Measurements from ENCODE around the gene RAB11FIP4. TPM values are rescaled to one million over a fixed set of nuclear protein-coding genes. Genes with fewer than 3 reads are reported as not detected.
"Not testable (repeated sequence)": the region's sequence is repeated elsewhere in the genome, so short reads cannot be mapped to it uniquely, and the experiment has no call there.

Gene RAB11FIP4
- total RNA-seq, 1 experiment from 2014 or later = 5.3 TPM

DNA sequence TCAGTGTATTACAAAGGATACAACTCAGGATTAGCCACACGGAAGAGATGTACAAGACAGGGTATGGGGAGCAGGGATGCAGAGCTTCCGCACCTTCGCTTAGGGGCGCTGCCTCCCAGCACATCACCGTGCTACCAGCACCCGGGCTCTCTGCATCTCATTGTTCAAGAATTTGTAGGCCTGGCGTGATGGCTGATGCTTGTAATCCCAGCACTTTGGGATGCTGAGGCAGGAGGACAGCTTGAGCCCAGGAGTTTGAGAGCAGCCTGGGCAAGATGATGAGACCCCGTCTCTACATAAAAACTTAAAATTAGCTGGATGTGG, 43.2 kb downstream of the RAB11FIP4 start:
- no peak for DNase-seq
- H3K36me3 ChIP-seq = no peaks in the 10 kb centered on the region
- no peaks in the 10 kb centered on the region for H3K27me3 ChIP-seq
- no peak overlapping the region for H3K4me3 ChIP-seq
- no peaks in the 10 kb centered on the region for H3K9me3 ChIP-seq

DNA sequence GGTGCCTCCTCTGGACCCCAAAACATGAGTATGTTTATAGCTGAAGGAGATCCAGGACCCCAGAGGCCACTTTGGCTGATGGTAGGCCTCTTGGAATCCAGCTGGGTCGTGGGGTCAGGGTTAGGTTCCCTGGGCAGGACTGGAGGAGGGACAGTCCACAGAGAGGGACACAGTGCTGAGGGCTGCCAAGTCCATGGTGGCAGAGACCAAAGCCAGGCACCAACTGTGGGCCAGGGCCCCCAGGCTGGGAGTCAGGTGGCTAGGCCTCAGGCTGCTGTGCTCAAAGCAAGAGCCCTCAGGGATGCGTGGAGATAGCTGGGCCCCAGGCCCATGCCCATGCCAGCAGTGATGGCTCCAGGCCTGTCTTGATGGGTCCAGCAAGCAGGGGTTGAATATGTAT, 44.1 kb downstream of the RAB11FIP4 start:
- Histone ChIP-seq H3K4me3 (no peak overlapping the region), H3K27me3 (no peaks in the 10 kb centered on the region), H3K9me3 (no peaks in the 10 kb centered on the region), H3K36me3 (no peaks in the 10 kb centered on the region)
- DNase-seq = no peak

GRCh38 chr17:31437720-31438400, 46.4 kb downstream of the RAB11FIP4 start:
- no peaks in the 10 kb centered on the region for H3K27me3 ChIP-seq
- no peak overlapping the region for H3K4me3 ChIP-seq
- H3K36me3 ChIP-seq = no peaks in the 10 kb centered on the region
- DNase-seq = no peak
- no peaks in the 10 kb centered on the region for H3K9me3 ChIP-seq

DNA sequence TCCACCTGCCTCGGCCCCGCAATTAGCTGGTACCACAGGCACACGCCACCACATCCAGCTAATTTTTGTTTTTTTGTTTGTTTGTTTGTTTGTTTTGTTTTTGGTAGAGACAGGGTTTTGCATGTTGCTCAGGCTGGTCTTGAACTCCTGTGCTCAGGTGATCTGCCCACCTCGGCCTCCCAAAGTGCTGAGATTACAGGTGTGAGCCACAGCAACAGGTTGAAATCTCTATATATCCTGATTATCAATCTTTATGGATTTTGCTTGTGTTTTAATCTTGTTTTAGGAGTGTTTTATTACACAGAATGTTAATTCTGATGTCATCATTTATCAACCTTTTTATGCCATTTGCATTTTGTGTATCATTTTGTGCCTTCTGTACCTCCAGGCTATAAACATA, 48.2 kb downstream of the RAB11FIP4 start:
- no peaks in the 10 kb centered on the region for H3K27me3 ChIP-seq
- H3K9me3 ChIP-seq = no peaks in the 10 kb centered on the region
- no peaks in the 10 kb centered on the region for H3K36me3 ChIP-seq
- no peak for DNase-seq
- H3K4me3 ChIP-seq = no peak overlapping the region

DNA sequence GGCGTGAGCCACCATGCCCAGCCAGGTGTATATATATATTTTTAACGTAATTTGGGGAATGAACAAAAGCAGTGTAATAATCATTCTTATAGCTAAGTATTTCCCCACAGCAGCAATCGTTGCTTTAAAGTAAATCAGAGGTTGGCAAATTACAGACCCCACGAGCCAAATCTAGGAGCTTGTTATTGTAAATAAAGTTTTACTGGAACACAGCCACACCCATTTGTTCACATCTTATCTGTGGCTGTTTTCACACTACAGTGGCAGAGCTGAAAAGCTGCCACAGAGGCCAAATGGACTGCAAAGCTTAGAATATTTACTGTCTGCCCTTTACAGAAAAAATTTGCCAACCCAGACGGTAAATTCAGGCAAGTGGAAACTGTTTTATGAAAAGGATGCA, 50.8 kb downstream of the RAB11FIP4 start:
- no peaks in the 10 kb centered on the region for H3K27me3 ChIP-seq
- DNase-seq = no peak
- no peaks in the 10 kb centered on the region for H3K9me3 ChIP-seq
- no peak overlapping the region for H3K4me3 ChIP-seq
- no peaks in the 10 kb centered on the region for H3K36me3 ChIP-seq

- not testable (repeated sequence) for H3K27me3 ChIP-seq, H3K4me3 ChIP-seq, DNase-seq, H3K9me3 ChIP-seq, H3K36me3 ChIP-seq
Observed at GRCh38 chr17:31442856-31443255, 51.4 kb downstream of the RAB11FIP4 start.

DNA sequence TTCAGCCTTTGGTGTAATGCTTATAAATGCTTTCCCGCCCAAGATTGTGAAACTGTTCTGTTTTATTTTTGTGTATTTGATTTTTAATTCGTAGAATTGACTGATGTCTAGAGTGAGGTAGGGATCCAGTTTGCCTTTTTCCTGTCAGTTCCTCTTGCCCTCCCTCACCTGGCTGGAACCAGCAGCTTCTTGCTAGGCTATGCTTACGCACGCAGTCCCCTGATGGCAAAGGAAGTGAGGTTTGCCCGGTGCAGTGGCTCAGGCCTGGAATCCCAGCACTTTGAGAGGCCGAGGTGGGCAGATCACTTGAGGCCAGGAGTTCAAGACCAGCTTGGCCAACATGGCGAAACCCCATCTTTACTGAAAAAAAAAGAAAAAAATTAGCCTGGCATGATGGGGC, 51.9 kb downstream of the RAB11FIP4 start:
- DNase-seq = no peak
- Histone ChIP-seq H3K36me3 (no peaks in the 10 kb centered on the region), H3K4me3 (no peak overlapping the region), H3K9me3 (no peaks in the 10 kb centered on the region), H3K27me3 (no peaks in the 10 kb centered on the region)

- no peak overlapping the region for H3K4me3 ChIP-seq
- no peak for DNase-seq
- H3K9me3 ChIP-seq = no peaks in the 10 kb centered on the region
- no peaks in the 10 kb centered on the region for H3K36me3 ChIP-seq
- H3K27me3 ChIP-seq = no peaks in the 10 kb centered on the region
Observed at GRCh38 chr17:31444026-31444425, 52.6 kb downstream of the RAB11FIP4 start.

GRCh38 chr17:31446195-31446967, 54.9 kb downstream of the RAB11FIP4 start:
- H3K27me3 ChIP-seq = no peaks in the 10 kb centered on the region
- DNase-seq = no peak
- no peaks in the 10 kb centered on the region for H3K36me3 ChIP-seq

DNA sequence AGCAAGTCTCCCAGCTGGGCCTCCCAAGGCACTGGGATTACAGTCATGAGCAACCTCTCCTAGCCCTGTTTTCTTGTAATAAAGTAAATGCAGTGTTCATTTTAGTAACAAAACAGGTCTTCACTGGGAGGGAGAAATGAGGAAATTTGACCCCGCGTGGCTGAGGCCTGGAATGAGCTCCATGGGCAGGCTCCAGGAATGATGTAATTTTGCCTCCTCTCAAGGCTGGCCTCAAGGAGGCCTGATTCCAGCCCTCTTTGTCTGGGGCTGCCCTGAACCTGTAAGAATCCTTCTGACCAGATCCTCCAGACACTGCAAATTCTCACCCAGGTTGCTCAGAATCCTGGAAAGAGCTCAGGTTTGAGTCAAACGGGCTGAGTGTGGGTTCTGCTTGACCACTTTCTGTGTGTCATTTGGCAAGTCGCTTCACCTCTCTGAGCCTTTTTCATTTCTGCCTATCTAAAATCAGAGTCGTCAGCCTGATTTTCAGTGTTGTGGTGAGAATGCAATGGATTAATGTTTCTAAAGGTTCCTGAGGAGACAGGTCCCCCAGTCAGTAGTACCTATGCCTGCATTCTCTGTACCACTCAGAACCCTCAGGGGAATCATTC, 57.1 kb downstream of the RAB11FIP4 start:
- DNase-seq = peak; percentile 55
- Histone ChIP-seq H3K4me3 (no peak overlapping the region), H3K36me3 (no peaks in the 10 kb centered on the region), H3K27me3 (no peaks in the 10 kb centered on the region), H3K9me3 (no peaks in the 10 kb centered on the region)

More at GRCh38 chr17:31446195-31446967, 54.9 kb downstream of the RAB11FIP4 start:
- H3K4me3 ChIP-seq = no peak overlapping the region
- H3K9me3 ChIP-seq = no peaks in the 10 kb centered on the region

DNA sequence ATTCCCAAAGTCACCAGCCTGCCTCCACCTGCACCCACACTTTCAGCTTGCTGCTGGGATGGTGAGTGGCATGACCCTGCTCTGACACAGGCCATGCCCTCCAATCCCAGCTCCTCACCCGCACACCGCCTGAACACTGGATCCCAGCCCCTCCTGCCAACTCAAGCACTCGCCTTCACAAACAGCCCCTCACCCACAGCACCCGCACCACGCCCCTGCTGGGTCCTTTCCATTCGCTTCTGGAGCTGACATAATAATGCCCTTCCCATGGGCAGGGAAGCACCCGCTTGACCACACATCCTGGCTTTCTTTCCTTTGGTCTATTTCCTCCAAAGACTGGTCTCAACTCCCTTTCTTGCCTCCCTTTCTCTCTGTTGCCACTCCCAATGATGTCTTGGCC, 57.6 kb downstream of the RAB11FIP4 start:
- Histone ChIP-seq H3K9me3 (no peaks in the 10 kb centered on the region), H3K4me3 (no peak overlapping the region), H3K36me3 (no peaks in the 10 kb centered on the region), H3K27me3 (no peaks in the 10 kb centered on the region)
- DNase-seq = no peak

DNA sequence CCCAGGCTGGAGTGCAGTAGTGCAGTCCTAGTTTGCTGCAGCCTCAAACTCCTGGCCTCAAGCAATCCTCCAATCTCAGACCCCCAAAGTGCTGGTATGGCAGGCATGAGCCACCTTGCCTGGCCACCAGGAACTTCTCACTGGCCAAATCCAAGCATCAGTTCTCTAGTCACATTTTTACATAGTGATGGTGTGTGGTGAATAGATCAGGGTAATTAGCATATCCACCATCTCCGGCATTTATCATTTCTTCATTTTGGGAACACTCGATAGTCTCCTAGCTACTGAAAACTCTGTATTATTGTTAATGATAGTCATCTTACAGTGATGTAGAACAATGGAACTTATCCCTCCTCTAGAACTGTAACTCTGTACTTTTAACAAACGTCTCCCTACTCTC, 58.3 kb downstream of the RAB11FIP4 start:
- no peak for DNase-seq
- Histone ChIP-seq H3K4me3 (no peak overlapping the region), H3K27me3 (no peaks in the 10 kb centered on the region), H3K9me3 (no peaks in the 10 kb centered on the region), H3K36me3 (no peaks in the 10 kb centered on the region)

DNA sequence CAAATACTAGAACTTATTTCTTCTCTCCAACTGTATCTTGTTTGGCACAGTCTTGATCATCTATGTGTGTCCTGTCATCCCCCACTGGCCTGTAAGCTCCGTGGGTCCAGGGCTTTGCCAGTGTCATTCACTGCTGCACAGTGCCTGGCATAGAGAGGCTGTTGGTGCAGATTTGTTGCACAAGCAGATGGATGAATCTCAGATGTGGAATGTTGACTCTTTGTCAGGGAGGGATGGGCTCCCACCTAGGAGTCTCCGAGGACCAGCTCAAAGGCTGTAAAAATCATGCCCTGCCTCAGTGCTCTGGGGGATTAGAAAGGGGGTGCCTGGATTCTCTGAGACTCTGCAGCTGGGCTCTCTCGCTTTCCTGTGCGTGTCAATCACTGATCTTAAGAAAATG, 60.6 kb downstream of the RAB11FIP4 start:
- Histone ChIP-seq H3K9me3 (no peaks in the 10 kb centered on the region), H3K4me3 (no peak overlapping the region), H3K36me3 (no peaks in the 10 kb centered on the region), H3K27me3 (no peaks in the 10 kb centered on the region)
- no peak for DNase-seq

DNA sequence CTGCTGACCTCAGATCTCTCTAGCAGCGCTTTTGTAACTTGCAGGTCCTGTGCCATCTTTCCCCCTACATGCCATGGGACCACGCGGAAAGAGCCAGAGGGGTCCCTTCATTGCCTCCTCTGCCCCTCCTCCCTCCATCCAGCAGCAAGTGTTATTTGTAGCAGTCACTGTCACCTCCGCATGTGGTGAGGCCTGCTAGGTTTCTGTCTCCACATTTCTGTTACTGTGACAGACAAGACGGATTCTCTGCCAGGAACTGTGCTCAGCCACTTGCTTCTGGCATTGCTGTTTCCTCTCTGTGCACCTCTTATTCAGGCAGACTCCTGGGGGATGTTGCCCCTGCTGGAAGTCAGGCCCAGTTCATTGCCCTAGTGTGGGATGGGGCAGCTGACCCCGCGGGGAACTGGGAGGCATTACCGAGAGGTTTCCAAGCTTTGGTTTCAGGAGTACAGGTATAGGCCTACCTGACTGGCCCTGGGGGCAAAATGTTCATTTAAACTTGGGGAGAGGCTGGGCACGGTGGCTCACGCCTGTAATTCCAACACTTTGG, 61.2 kb downstream of the RAB11FIP4 start:
- H3K9me3 ChIP-seq = no peaks in the 10 kb centered on the region
- H3K27me3 ChIP-seq = no peaks in the 10 kb centered on the region
- no peak for DNase-seq
- no peak overlapping the region for H3K4me3 ChIP-seq
- H3K36me3 ChIP-seq = no peaks in the 10 kb centered on the region

GRCh38 chr17:31453896-31454295, 62.4 kb downstream of the RAB11FIP4 start:
- DNase-seq = no peak
- no peaks in the 10 kb centered on the region for H3K36me3 ChIP-seq
- no peaks in the 10 kb centered on the region for H3K27me3 ChIP-seq
- H3K9me3 ChIP-seq = no peaks in the 10 kb centered on the region
- H3K4me3 ChIP-seq = no peak overlapping the region

GRCh38 chr17:31456814-31457213, 65.3 kb downstream of the RAB11FIP4 start:
- no peak overlapping the region for H3K4me3 ChIP-seq
- no peaks in the 10 kb centered on the region for H3K9me3 ChIP-seq
- H3K36me3 ChIP-seq = no peaks in the 10 kb centered on the region
- no peak for DNase-seq
- no peaks in the 10 kb centered on the region for H3K27me3 ChIP-seq

DNA sequence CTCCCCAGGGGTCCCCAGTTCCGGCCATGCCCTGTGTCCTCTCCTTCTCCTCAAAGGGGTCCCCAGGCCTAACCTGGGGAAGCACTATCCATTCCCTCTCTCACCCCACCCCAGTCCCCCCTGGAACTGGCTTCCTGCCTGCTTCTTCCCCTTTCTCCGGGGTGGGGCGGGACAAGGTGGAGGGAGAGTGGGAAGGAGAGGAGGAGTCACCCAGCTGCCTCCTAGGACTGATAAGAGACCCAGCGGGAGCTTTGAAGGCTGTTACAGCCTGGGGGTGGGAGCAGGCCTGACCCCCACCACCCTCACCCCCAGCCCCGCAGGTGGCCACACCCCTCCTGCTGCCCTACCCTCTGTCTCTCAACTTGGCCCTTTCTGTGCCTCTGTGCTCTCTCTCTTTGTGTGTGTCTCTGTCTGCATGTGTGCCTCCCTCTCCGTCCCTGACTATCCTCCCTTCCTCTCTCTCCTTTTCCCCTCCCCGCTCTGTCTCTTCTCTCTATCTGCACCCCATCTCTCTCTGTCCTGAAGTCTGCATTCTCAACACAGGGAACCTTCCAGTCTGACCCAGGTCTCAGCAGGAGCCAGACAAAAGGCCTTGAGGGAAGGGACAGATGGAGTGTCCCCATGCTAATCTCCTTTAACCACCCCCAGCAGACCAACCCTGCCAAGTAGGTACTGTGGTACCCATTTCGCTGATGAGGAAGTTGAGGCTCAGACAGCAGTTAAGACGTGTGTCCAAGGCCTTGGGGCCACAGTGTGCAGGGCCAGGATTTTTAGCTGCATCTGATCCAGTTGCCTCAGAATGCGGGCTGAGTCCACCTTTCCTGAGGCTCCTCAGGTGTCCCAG, 66.1 kb downstream of the RAB11FIP4 start:
- H3K9me3 ChIP-seq = no peaks in the 10 kb centered on the region
- H3K4me3 ChIP-seq = no peak overlapping the region
- no peaks in the 10 kb centered on the region for H3K27me3 ChIP-seq
- DNase-seq = no peak
- no peaks in the 10 kb centered on the region for H3K36me3 ChIP-seq
